ENCODE data around the gene OR10W1.

OR10W1 gene

GRCh38 chr11:58268142-58268541 lies at the start of gene OR10W1:
Gene OR10W1 (minus strand): TSS chr11:58268260. CDS start chr11:58267858, 402 bp downstream.
- DNase-seq: no peak

GRCh38 chr11:58316142-58316541 lies 48.1 kb upstream of the OR10W1 start:
- DNase-seq: no peak

GRCh38 chr11:58301576-58301975 lies 33.5 kb upstream of the OR10W1 start:
- no peak for DNase-seq

- DNase-seq: no peak
Measured at GRCh38 chr11:58292017-58292416, 24.0 kb upstream of the OR10W1 start.

- DNase-seq: no peak
Measured at GRCh38 chr11:58289266-58289665, 21.2 kb upstream of the OR10W1 start.

- no peak for DNase-seq
Measured at GRCh38 chr11:58286249-58286648, 18.2 kb upstream of the OR10W1 start.

GRCh38 chr11:58285483-58286040 lies 17.5 kb upstream of the OR10W1 start:
- no peak for DNase-seq

GRCh38 chr11:58276151-58276550 lies 8.1 kb upstream of the OR10W1 start:
- no peak for DNase-seq

GRCh38 chr11:58275002-58275401 lies 6.9 kb upstream of the OR10W1 start:
- DNase-seq: no peak

- no peak for DNase-seq
Measured at GRCh38 chr11:58259983-58260382, 8.1 kb downstream of the OR10W1 start.

GRCh38 chr11:58254936-58255335 lies 13.1 kb downstream of the OR10W1 start:
- DNase-seq: no peak

GRCh38 chr11:58243954-58244353 lies 24.1 kb downstream of the OR10W1 start:
- DNase-seq: no peak

- DNase-seq: no peak
Measured at GRCh38 chr11:58227956-58228615, 40.0 kb downstream of the OR10W1 start.

- no peak for DNase-seq
Measured at GRCh38 chr11:58222721-58223120, 45.3 kb downstream of the OR10W1 start.

Measured in SHP77 treated with DMSO at 0.1 percent for 48 hours (cell line).